ENCODE results near the gene CDKL5.
A peak's percentile ranks its signal among the peaks of the same experiment; 100 is the strongest.
"Not testable (repeated sequence)": the region's sequence is repeated elsewhere in the genome, so short reads cannot be mapped to it uniquely, and the experiment has no call there.

Gene CDKL5

GRCh38 chrX:18425199-18426003 lies at the start of gene CDKL5:
Gene CDKL5, plus strand, starts transcription at chrX:18425608. Its CDS starts 81,489 bp downstream, at chrX:18507097.
- DNase-seq: peak; percentile 99

GRCh38 chrX:18377796-18378195 lies 47.6 kb upstream of the CDKL5 start:
- peak; percentile 77 for DNase-seq

- peak; percentile 17 for DNase-seq
Measured at GRCh38 chrX:18389966-18390365, 35.4 kb upstream of the CDKL5 start.

- peak; percentile 86 for DNase-seq
Measured at GRCh38 chrX:18390941-18391538, 34.4 kb upstream of the CDKL5 start.

- DNase-seq: no peak
Measured at GRCh38 chrX:18394477-18394876, 30.9 kb upstream of the CDKL5 start.

- DNase-seq: no peak
Measured at GRCh38 chrX:18401848-18402213, 23.6 kb upstream of the CDKL5 start.

- DNase-seq: no peak
Measured at GRCh38 chrX:18406531-18407266, 18.7 kb upstream of the CDKL5 start.

- DNase-seq: peak; percentile 54
Measured at GRCh38 chrX:18410038-18410437, 15.4 kb upstream of the CDKL5 start.

- no peak for DNase-seq
Measured at GRCh38 chrX:18415386-18415785, 10.0 kb upstream of the CDKL5 start.

GRCh38 chrX:18422325-18422724 lies 3.1 kb upstream of the CDKL5 start:
- DNase-seq: no peak

- no peak for DNase-seq
Measured at GRCh38 chrX:18422886-18423285, 2.5 kb upstream of the CDKL5 start.

- DNase-seq: peak; percentile 87
Measured at GRCh38 chrX:18424482-18425198, 768 bp upstream of the CDKL5 start.

GRCh38 chrX:18426004-18426320 lies 554 bp downstream of the CDKL5 start:
- DNase-seq: no peak

GRCh38 chrX:18428006-18428405 lies 2.6 kb downstream of the CDKL5 start:
- peak; percentile 27 for DNase-seq

GRCh38 chrX:18433288-18433687 lies 7.9 kb downstream of the CDKL5 start:
- not testable (repeated sequence) for DNase-seq

- DNase-seq: no peak
Measured at GRCh38 chrX:18434896-18435295, 9.5 kb downstream of the CDKL5 start.

GRCh38 chrX:18436017-18436416 lies 10.6 kb downstream of the CDKL5 start:
- no peak for DNase-seq

GRCh38 chrX:18440835-18441234 lies 15.4 kb downstream of the CDKL5 start:
- no peak for DNase-seq

- DNase-seq: no peak
Measured at GRCh38 chrX:18441780-18442367, 16.5 kb downstream of the CDKL5 start.

GRCh38 chrX:18448416-18448815 lies 23.0 kb downstream of the CDKL5 start:
- DNase-seq: no peak

GRCh38 chrX:18449236-18449635 lies 23.8 kb downstream of the CDKL5 start:
- DNase-seq: no peak

GRCh38 chrX:18455384-18455783 lies 30.0 kb downstream of the CDKL5 start:
- no peak for DNase-seq

- no peak for DNase-seq
Measured at GRCh38 chrX:18457000-18457399, 31.6 kb downstream of the CDKL5 start.
